ENCODE data around the gene TVP23A. TPM values are rescaled to one million over a fixed set of nuclear protein-coding genes. Genes with fewer than 3 reads are reported as not detected.

Gene TVP23A
- polyA plus RNA-seq, 3 donors, result 0.06 to 0.17 (median 0.08) TPM

- peaks cover 15% of the 10 kb centered on the region for H3K79me2 ChIP-seq (ENCODE audit: insufficient read depth, low read length)
- peaks cover 79 to 100% of the 10 kb centered on the region in 2 donors for H3K36me3 ChIP-seq (replicated peaks in 1 of 2; ENCODE audit: control insufficient read depth in 1 of 2, insufficient read depth in 2 of 2, low read length in 2 of 2)
- H3K27me3 Mint-ChIP-seq (ENCODE audit: low read depth in 3 of 3), result peaks cover 0 to 5% (median 0%) of the 10 kb centered on the region in 3 donors
- peaks cover 0 to 6% (median 0%) of the 10 kb centered on the region in 7 donors for H3K9me3 Mint-ChIP-seq
- no peak for DNase-seq
- H3K27ac ChIP-seq (ENCODE audit: low read depth in 1 of 2, low read length in 2 of 2), result peak overlapping the region in 1 of 2 donors; percentile 56
- H3K4me3 ChIP-seq (replicated peaks in 1 of 3; ENCODE audit: low read depth in 2 of 3, low read length in 3 of 3), result no peak overlapping the region
- peak overlapping the region in 2 of 7 donors; percentile 3 to 80 for H3K27ac Mint-ChIP-seq
- peaks cover 39% of the 10 kb centered on the region for H3K4me1 Mint-ChIP-seq
- intact Hi-C loops (cut with micrococcal nuclease), result no loop called here
- no peaks in the 10 kb centered on the region for H4K20me1 ChIP-seq (ENCODE audit: insufficient read depth, low read length)
- no peaks in the 10 kb centered on the region for H3K27me3 ChIP-seq (ENCODE audit: control insufficient read depth in 2 of 2, insufficient read depth in 2 of 2, low read length in 2 of 2)
- no peak overlapping the region for H2AFZ ChIP-seq (ENCODE audit: insufficient read depth, low read depth, low read length, poor library complexity, severe bottlenecking)
- H3K4me1 ChIP-seq (ENCODE audit: control insufficient read depth in 1 of 2, insufficient read depth in 2 of 2, low read length in 2 of 2), result peaks cover 26 to 44% of the 10 kb centered on the region in 2 donors
- H3K9me3 ChIP-seq (replicated peaks in 1 of 2; ENCODE audit: control insufficient read depth in 1 of 2, insufficient read depth in 1 of 2, low read length in 2 of 2), result no peaks in the 10 kb centered on the region
- H3K4me3 Mint-ChIP-seq, result no peak overlapping the region
- TF ChIP-seq CTCF (IDR thresholded peaks at IDR 0.05), result no peak
- H3K9ac ChIP-seq (ENCODE audit: insufficient read depth, low read length, poor library complexity, severe bottlenecking), result no peak overlapping the region
- peaks cover 94 to 99% of the 10 kb centered on the region in 2 donors for H3K36me3 Mint-ChIP-seq
- 100% methylated on average over 1 of the region's 3 CpGs for WGBS (ENCODE audit: insufficient coverage)
- no peak overlapping the region for H3K4me2 ChIP-seq (replicated peaks; ENCODE audit: extremely low read depth, low read length, poor library complexity, severe bottlenecking)
Observed at GRCh38 chr16:10760858-10761257, 57.7 kb downstream of the TVP23A start.

- peaks cover 82% of the 10 kb centered on the region in 2 donors for H3K36me3 Mint-ChIP-seq
- H3K27ac Mint-ChIP-seq, result peak overlapping the region in 2 of 7 donors; percentile 12 to 42
- WGBS (ENCODE audit: insufficient coverage), result 74% methylated on average over 6 of the region's 6 CpGs
Observed at GRCh38 chr16:10756574-10756973, 62.0 kb downstream of the TVP23A start.

More at GRCh38 chr16:10756574-10756973, 62.0 kb downstream of the TVP23A start:
- Histone ChIP-seq H3K4me3 (replicated peaks in 1 of 3; ENCODE audit: low read depth in 2 of 3, low read length in 3 of 3) (no peak overlapping the region), H3K9me3 (replicated peaks in 1 of 2; ENCODE audit: control insufficient read depth in 1 of 2, insufficient read depth in 1 of 2, low read length in 2 of 2) (no peaks in the 10 kb centered on the region), H3K27me3 (ENCODE audit: control insufficient read depth in 2 of 2, insufficient read depth in 2 of 2, low read length in 2 of 2) (no peaks in the 10 kb centered on the region), H3K9ac (ENCODE audit: insufficient read depth, low read length, poor library complexity, severe bottlenecking) (no peak overlapping the region), H3K4me2 (replicated peaks; ENCODE audit: extremely low read depth, low read length, poor library complexity, severe bottlenecking) (no peak overlapping the region), H3K4me1 (ENCODE audit: control insufficient read depth in 1 of 2, insufficient read depth in 2 of 2, low read length in 2 of 2) (peaks cover 35 to 43% of the 10 kb centered on the region in 2 donors), H2AFZ (ENCODE audit: insufficient read depth, low read depth, low read length, poor library complexity, severe bottlenecking) (no peak overlapping the region), H3K36me3 (replicated peaks in 1 of 2; ENCODE audit: control insufficient read depth in 1 of 2, insufficient read depth in 2 of 2, low read length in 2 of 2) (peaks cover 60 to 69% of the 10 kb centered on the region in 2 donors), H4K20me1 (ENCODE audit: insufficient read depth, low read length) (no peaks in the 10 kb centered on the region), H3K27ac (ENCODE audit: low read depth in 1 of 2, low read length in 2 of 2) (peak overlapping the region in 1 of 2 donors; percentile 8), H3K79me2 (ENCODE audit: insufficient read depth, low read length) (peaks cover 4% of the 10 kb centered on the region)
- TF ChIP-seq CTCF (IDR thresholded peaks at IDR 0.05), result no peak
- Mint-ChIP-seq H3K9me3 (peaks cover 0 to 3% (median 0%) of the 10 kb centered on the region in 7 donors), H3K4me3 (no peak overlapping the region), H3K27me3 (ENCODE audit: low read depth in 3 of 3) (peaks cover 0 to 2% (median 0%) of the 10 kb centered on the region in 3 donors), H3K4me1 (peaks cover 47% of the 10 kb centered on the region)
- DNase-seq, result no peak
- intact Hi-C loops (cut with micrococcal nuclease), result no loop called here
